BJ (cell line): ENCODE measurements around the gene PTGDR2. TPM values are rescaled to one million over a fixed set of nuclear protein-coding genes. Genes with fewer than 3 reads are reported as not detected.

Source experiments
- CTCF ChIA-PET: fragments of 350-600 bp; formaldehyde crosslinking; extraction: SDS; loops from one replicate; lab custom pipeline; 2021; ENCODE audit warnings: antibody characterized with exemption, inconsistent platforms; lab: Yijun Ruan, JAX
- POLR2A ChIA-PET: fragments of 300-600 bp; sonication (Branson Sonifier 250); formaldehyde crosslinking; extraction: SDS; loops from one replicate; lab custom pipeline; 2021; ENCODE audit warnings: antibody characterized with exemption; lab: Charles Lee
- DNase-seq: peaks from one replicate; pipeline ENCODE4 v3.0.0-alpha.2; 2011; ENCODE audit warnings: low read depth
- H3K27me3 ChIP-seq: 2 replicates; pipeline ENCODE4 v1.6.0; 2011; ENCODE audit warnings: low read length; ENCODE audit not compliant: control insufficient read depth, insufficient read depth
- H3K36me3 ChIP-seq: 2 replicates; pipeline ENCODE4 v1.5.1; 2011; ENCODE audit warnings: low read length; ENCODE audit not compliant: control insufficient read depth, insufficient read depth
- H3K4me3 ChIP-seq: 2 replicates; pipeline ENCODE4 v1.5.1; 2011; ENCODE audit warnings: low read depth, mild to moderate bottlenecking, control low read depth, low read length
- CTCF ChIP-seq: IDR thresholded peaks from 2 replicates; pipeline ENCODE4 v1.5.1; 2011; ENCODE audit warnings: low read depth, mild to moderate bottlenecking, control low read depth, inconsistent platforms, low read length, moderate library complexity; ENCODE audit not compliant: insufficient read depth
- polyA plus RNA-seq: library from polyadenylated mRNA; depleted of rRNA; stranded (reverse); fragments of >200 nt; gene quantifications from 2 replicates; pipeline ENCODE4 v1.2.3, GENCODE V29; 2011

Gene PTGDR2
- polyA plus RNA-seq, 1 experiment, result 0.02 TPM

- ChIA-PET POLR2A (no interaction called here), CTCF (interaction anchor here (0.7 to 4.6 kb wide), 7 partner anchors 10 to 40 kb away, joined by 3 to 21 read pairs (median 5); no protein-coding TSS in a partner anchor)
- no peaks in the 10 kb centered on the region for H3K27me3 ChIP-seq
- no peak for DNase-seq
- TF ChIP-seq CTCF, result no peak
- H3K36me3 ChIP-seq, result no peaks in the 10 kb centered on the region
- H3K4me3 ChIP-seq, result no peak overlapping the region
Measured at GRCh38 chr11:60870733-60871377, 15.1 kb upstream of the PTGDR2 start.

GRCh38 chr11:60870276-60870675, 14.5 kb upstream of the PTGDR2 start:
- CTCF ChIA-PET, result interaction anchor here (1.3 to 4.6 kb wide), 4 partner anchors 15 to 39 kb away, joined by 3 to 21 read pairs (median 14); no protein-coding TSS in a partner anchor
- DNase-seq, result no peak
- H3K4me3 ChIP-seq, result no peak overlapping the region
- POLR2A ChIA-PET, result no interaction called here
- no peaks in the 10 kb centered on the region for H3K36me3 ChIP-seq
- TF ChIP-seq CTCF, result no peak
- no peaks in the 10 kb centered on the region for H3K27me3 ChIP-seq

- Histone ChIP-seq H3K4me3 (no peak overlapping the region), H3K36me3 (no peaks in the 10 kb centered on the region), H3K27me3 (no peaks in the 10 kb centered on the region)
- no peak for TF ChIP-seq CTCF
- POLR2A ChIA-PET, result no interaction called here
- CTCF ChIA-PET, result no interaction called here
- no peak for DNase-seq
Measured at GRCh38 chr11:60869451-60869825, 13.7 kb upstream of the PTGDR2 start.

GRCh38 chr11:60868682-60869450, 13.1 kb upstream of the PTGDR2 start:
- Histone ChIP-seq H3K36me3 (no peaks in the 10 kb centered on the region), H3K27me3 (no peaks in the 10 kb centered on the region), H3K4me3 (no peak overlapping the region)
- DNase-seq, result no peak
- ChIA-PET POLR2A (no interaction called here), CTCF (interaction anchor here (2.4 to 2.6 kb wide), 2 partner anchors 30 to 37 kb away, joined by 8 to 11 read pairs; no protein-coding TSS in a partner anchor)
- no peak for TF ChIP-seq CTCF
